Mucosa of rectum (tissue), 2 donors: ENCODE data around the gene ASB14.

ENCODE experiments used
- H3K27ac ChIP-seq, 2 donors: one replicate each; pipeline ENCODE4 v1.7.0; 2013; ENCODE audit warnings: inconsistent platforms in 2 of 2, low read depth in 2 of 2, low read length in 2 of 2
- H3K27me3 ChIP-seq, 2 donors: one replicate each; pipeline ENCODE4 v1.7.0; 2013; ENCODE audit warnings: low read length in 2 of 2; ENCODE audit not compliant: control insufficient read depth in 2 of 2, insufficient read depth in 2 of 2
- H3K36me3 ChIP-seq, 2 donors: one replicate each; pipeline ENCODE4 v1.7.0; 2013; ENCODE audit warnings: low read length in 2 of 2; ENCODE audit not compliant: control insufficient read depth in 2 of 2, insufficient read depth in 2 of 2
- H3K4me1 ChIP-seq, 2 donors: one replicate each; pipeline ENCODE4 v1.7.0; 2013; ENCODE audit warnings: low read length in 2 of 2, mild to moderate bottlenecking in 1 of 2; ENCODE audit not compliant: control insufficient read depth in 2 of 2, insufficient read depth in 2 of 2
- H3K4me3 ChIP-seq, 2 donors: one replicate each; pipeline ENCODE4 v1.7.0; 2013; ENCODE audit warnings: low read length in 2 of 2
- H3K9ac ChIP-seq, 2 donors: one replicate each; pipeline ENCODE4 v1.7.0; 2013; ENCODE audit warnings: low read length in 2 of 2, low read depth in 1 of 2, mild to moderate bottlenecking in 1 of 2
- H3K9me3 ChIP-seq, 2 donors: one replicate each; pipeline ENCODE4 v1.7.0; 2013; ENCODE audit warnings: low read length in 2 of 2; ENCODE audit not compliant: control insufficient read depth in 2 of 2
- donor health status: healthy.
- donor health status: Normal muscosa, but diverticular disease.

ASB14 gene

GRCh38 chr3:57268416-57268815 is 24.1 kb downstream of the ASB14 start:
- Histone ChIP-seq H3K27ac (no peak overlapping the region), H3K4me3 (no peak overlapping the region), H3K36me3 (peaks cover 23 to 52% of the 10 kb centered on the region in 2 donors)

GRCh38 chr3:57261929-57262328 is 30.6 kb downstream of the ASB14 start:
- H3K27me3 ChIP-seq = no peaks in the 10 kb centered on the region
- no peak overlapping the region for H3K4me3 ChIP-seq
- H3K9me3 ChIP-seq = no peaks in the 10 kb centered on the region
- no peak overlapping the region for H3K27ac ChIP-seq
- peaks cover 31 to 54% of the 10 kb centered on the region in 2 donors for H3K36me3 ChIP-seq
- no peaks in the 10 kb centered on the region for H3K4me1 ChIP-seq
- no peak overlapping the region for H3K9ac ChIP-seq

More at GRCh38 chr3:57268416-57268815, 24.1 kb downstream of the ASB14 start:
- Histone ChIP-seq H3K27me3 (no peaks in the 10 kb centered on the region), H3K9me3 (no peaks in the 10 kb centered on the region), H3K4me1 (no peaks in the 10 kb centered on the region), H3K9ac (no peak overlapping the region)

- H3K36me3 ChIP-seq = peaks cover 31 to 55% of the 10 kb centered on the region in 2 donors
- H3K27ac ChIP-seq = no peak overlapping the region
- H3K9me3 ChIP-seq = no peaks in the 10 kb centered on the region
Observed at GRCh38 chr3:57261119-57261518, 31.4 kb downstream of the ASB14 start.

GRCh38 chr3:57257678-57258077 is 34.8 kb downstream of the ASB14 start:
- Histone ChIP-seq H3K9me3 (no peaks in the 10 kb centered on the region), H3K27ac (no peak overlapping the region), H3K4me1 (no peaks in the 10 kb centered on the region), H3K4me3 (no peak overlapping the region), H3K36me3 (peaks cover 35 to 46% of the 10 kb centered on the region in 2 donors), H3K9ac (no peak overlapping the region), H3K27me3 (no peaks in the 10 kb centered on the region)

More at GRCh38 chr3:57261119-57261518, 31.4 kb downstream of the ASB14 start:
- H3K4me3 ChIP-seq = no peak overlapping the region
- no peaks in the 10 kb centered on the region for H3K4me1 ChIP-seq
- H3K27me3 ChIP-seq = no peaks in the 10 kb centered on the region
- no peak overlapping the region for H3K9ac ChIP-seq

- Histone ChIP-seq H3K9me3 (no peaks in the 10 kb centered on the region), H3K4me1 (no peaks in the 10 kb centered on the region), H3K9ac (no peak overlapping the region), H3K27ac (no peak overlapping the region), H3K36me3 (peaks cover 35 to 46% of the 10 kb centered on the region in 2 donors), H3K27me3 (no peaks in the 10 kb centered on the region), H3K4me3 (no peak overlapping the region)
Observed at GRCh38 chr3:57256844-57257243, 35.6 kb downstream of the ASB14 start.

GRCh38 chr3:57252404-57252803 is 40.1 kb downstream of the ASB14 start:
- Histone ChIP-seq H3K9me3 (no peaks in the 10 kb centered on the region), H3K27ac (no peak overlapping the region), H3K4me1 (no peaks in the 10 kb centered on the region), H3K9ac (no peak overlapping the region), H3K36me3 (peaks cover 26 to 27% of the 10 kb centered on the region in 2 donors), H3K27me3 (no peaks in the 10 kb centered on the region), H3K4me3 (no peak overlapping the region)

GRCh38 chr3:57244946-57245345 is 47.5 kb downstream of the ASB14 start:
- Histone ChIP-seq H3K27me3 (no peaks in the 10 kb centered on the region), H3K4me1 (no peaks in the 10 kb centered on the region), H3K36me3 (peaks cover 46 to 59% of the 10 kb centered on the region in 2 donors), H3K9ac (no peak overlapping the region), H3K4me3 (no peak overlapping the region), H3K9me3 (no peaks in the 10 kb centered on the region), H3K27ac (no peak overlapping the region)

- no peaks in the 10 kb centered on the region for H3K4me1 ChIP-seq
- H3K36me3 ChIP-seq = peaks cover 12 to 16% of the 10 kb centered on the region in 2 donors
- H3K27me3 ChIP-seq = no peaks in the 10 kb centered on the region
- H3K9ac ChIP-seq = no peak overlapping the region
- H3K27ac ChIP-seq = no peak overlapping the region
- H3K9me3 ChIP-seq = no peaks in the 10 kb centered on the region
- H3K4me3 ChIP-seq = no peak overlapping the region
Observed at GRCh38 chr3:57234613-57235575, 57.6 kb downstream of the ASB14 start.

- H3K9me3 ChIP-seq = no peaks in the 10 kb centered on the region
- H3K36me3 ChIP-seq = peaks cover 8 to 11% of the 10 kb centered on the region in 2 donors
- no peak overlapping the region for H3K27ac ChIP-seq
- H3K4me1 ChIP-seq = peaks cover 2 to 6% of the 10 kb centered on the region in 2 donors
- H3K9ac ChIP-seq = no peak overlapping the region
- H3K27me3 ChIP-seq = no peaks in the 10 kb centered on the region
- H3K4me3 ChIP-seq = no peak overlapping the region
Observed at GRCh38 chr3:57233799-57234198, 58.7 kb downstream of the ASB14 start.

GRCh38 chr3:57230006-57230405 is 62.5 kb downstream of the ASB14 start:
- Histone ChIP-seq H3K4me3 (no peak overlapping the region), H3K4me1 (peaks cover 2 to 9% of the 10 kb centered on the region in 2 donors), H3K9me3 (no peaks in the 10 kb centered on the region), H3K27me3 (no peaks in the 10 kb centered on the region), H3K27ac (no peak overlapping the region), H3K36me3 (no peaks in the 10 kb centered on the region), H3K9ac (no peak overlapping the region)
